ENCODE measurements around the gene CDK3.
"Not testable (repeated sequence)": the region's sequence is repeated elsewhere in the genome, so short reads cannot be mapped to it uniquely, and the experiment has no call there.

Gene CDK3

DNA sequence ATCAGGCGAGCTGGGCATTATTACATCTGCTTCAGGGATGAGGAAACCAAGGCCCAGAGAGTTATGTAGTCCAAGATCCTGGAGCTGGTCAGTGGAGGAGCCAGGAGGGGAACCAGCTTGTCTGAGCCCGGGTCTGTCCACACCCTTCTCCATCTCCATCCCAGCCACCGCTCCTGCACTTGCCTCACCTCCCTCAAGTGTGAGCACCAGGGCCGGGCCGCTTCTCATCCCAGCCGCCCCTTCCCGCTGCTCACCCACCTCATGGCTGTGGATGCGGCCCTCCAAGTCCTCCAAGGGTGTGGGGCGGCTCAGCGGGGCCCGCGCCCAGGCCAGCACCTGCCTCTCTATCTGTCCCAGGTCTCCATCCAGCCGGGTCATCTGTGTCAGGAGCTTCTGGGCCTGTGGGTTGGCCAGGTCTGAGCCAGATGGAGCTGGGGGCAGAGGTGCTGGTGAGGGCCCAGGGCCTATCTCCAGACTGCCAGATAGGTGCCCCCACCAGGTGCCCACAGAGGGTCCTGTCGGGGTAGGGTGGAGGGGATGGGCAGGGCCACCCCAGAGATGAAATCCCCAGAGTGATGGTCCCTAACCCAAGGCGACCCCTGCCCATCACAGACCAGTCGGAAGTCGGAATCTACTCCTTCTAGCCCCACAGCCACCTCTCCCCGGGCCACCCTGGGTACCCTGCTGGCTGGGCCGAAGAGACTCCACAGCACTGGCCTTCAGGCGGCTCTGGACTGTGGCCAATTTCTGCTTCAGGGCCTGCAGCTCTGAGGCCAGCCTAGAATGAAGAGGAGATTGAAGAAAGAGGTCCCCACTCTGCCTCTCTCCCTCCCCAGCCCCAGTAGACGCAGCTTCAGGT is 17.1 kb downstream of the CDK3 start:
- no peak for FAIRE-seq

DNA sequence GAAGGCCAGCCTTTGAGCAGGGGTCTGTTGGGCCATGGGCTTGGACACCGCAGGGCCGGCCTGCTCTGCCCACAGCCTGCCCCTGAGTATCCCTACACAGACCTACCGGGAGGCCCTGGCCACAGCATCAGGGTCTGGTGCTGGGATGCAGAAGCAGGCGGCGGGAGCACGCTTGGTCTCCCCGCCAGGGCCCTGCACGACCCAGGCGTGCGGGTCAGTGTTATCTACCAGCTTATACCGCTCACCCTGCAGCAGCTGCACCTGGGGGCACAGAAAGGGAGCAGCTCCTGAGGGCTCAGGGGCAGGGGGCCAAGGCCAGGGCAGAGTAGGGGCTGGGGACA is 17.7 kb downstream of the CDK3 start:
- FAIRE-seq: no peak

DNA sequence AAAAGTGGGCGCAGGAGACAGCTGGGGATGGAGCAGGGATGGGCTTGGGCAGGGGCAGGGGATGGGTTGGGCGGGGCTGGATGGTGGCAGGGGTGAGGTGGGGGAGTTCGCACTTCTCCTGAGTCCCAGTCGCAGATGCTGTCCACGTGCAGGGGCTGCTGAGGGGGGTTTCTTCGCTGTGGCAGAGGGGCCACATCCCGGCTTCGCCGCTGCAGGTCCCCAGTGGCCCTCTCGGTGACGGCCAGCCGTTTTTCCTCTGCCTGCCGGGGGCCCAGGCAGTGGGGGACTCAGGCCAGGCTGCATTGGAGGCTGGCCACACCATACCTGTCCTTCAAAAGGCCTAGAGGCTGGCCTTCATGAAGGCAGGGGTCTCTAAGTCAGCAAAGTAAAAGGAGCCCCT is 18.1 kb downstream of the CDK3 start:
- no peak for FAIRE-seq

DNA sequence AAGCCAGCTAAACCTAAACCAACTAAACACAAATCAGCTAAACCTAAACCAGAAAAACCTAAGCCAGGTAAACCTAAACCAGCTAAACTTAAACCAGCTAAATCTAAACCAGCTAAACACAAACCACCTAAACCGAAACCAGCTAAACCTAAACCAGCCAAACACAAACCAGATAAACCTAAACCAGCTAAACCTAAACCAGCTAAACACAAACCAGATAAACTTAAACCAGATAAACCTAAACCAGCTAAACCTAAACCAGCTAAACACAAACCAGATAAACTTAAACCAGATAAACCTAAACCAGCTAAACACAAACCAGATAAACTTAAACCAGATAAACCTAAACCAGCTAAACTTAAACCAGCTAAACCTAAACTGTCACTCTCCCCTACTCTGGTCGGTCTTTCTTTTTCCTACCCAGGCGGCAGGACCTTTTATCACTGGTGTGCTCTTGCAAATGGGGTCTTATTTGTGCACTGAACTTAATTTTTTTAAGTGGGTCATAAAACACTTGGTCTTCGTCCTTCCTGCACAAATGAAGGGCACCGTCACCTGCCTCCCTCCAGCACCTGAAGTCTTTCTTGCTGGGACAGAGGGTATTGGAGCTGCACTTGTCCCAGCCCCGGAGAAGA is 19.3 kb downstream of the CDK3 start:
- peak; percentile 87 for FAIRE-seq

DNA sequence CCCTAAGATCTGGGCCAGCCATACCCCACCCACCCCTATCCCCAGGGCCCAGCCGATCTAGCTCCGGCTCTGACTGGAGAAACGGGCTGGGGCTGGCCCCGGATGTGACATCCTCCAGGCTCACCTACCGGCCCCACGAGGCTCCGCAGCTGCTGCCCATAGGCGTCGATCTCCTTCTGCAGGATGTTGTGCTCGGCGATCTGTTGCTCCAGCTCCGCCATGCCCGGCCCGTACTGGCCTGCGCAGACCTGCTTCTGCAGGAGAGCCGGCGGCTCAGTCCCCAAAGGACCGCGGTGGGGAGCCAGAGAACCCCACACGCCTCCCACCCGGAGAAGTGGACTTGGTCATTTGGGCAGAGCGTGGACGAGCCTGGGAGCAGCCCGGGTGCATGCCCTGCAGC is 21.6 kb downstream of the CDK3 start:
- FAIRE-seq: no peak

DNA sequence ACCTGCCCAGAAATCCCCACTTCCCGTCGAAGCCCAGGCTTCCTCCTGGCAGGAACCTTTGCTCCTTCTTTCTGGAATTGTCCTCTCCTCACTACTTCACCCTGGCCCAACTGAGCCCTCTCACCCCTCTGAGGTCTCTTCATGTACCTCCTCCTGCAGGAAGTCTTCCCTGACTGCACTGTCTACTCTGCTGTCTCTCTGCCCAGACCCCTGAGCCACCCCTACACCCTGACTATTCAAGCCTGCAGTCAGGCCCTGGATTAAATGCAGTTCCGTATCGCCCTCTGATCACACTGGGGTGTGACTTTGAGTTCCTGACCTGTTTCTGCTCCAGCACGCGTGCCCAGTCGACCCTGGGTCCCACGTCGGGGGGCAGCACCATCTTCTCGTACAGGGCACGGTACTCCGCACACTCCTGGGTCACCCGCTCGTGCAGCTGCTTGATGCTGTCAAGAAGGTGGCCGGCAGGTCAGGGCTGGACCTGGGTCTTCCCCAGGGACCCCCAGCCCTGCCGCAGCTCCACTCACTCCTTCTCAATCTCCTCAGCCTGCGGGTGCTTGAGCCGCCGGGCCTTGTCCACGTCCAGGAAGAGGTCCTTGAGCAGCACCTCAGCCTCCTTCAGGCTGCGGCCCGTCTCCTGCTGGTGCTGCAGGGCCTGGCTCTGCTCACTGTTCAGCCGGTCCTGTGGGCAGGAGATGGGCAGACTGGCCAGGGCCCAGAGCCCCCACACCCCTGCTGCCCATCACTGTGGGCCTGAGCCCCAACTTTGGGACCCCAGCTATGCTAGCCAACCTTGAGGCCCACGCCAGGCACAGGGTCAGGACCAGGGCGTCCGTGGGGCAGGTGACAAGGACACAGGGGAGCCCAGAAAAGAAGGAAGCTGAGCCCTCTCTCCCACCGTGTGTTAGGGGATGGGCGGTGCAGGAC is 22.6 kb downstream of the CDK3 start:
- FAIRE-seq: no peak

DNA sequence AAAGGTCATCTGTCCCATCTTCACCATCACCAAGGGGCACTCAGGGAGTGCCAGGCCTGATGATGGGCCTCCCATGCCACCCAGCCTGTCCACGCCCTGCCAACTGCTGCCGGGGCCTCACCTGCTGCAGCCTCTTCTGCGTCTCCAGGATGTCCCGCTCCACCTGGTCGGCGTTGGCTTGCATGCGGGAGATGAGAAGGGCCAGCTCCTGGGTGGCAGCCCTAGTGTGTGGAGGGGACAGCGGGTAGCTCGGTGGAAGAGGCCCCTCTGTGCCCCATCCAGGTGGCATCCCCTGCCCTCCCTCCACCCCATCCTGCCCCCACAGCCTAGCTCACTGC is 23.2 kb downstream of the CDK3 start:
- no peak for FAIRE-seq

DNA sequence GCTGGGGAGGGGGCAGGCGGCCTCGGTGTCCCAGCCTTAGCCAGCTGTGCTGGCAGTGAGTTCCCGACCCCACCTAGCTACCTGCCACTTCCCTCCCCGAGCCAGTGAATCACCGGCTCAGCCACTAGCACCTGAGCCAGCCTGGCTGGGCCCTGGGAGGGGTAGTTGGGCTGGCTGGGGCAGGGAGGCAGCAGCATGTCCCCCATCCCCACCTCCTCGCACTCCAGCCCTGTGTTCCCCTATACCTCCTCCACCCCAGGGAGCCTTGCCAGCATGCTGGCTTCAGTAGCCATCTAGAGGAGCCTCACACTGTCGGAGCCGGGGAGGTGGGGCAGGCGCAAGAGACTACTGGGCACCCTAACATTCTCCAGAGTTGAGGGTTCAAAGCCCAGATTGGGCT is 23.7 kb downstream of the CDK3 start:
- no peak for FAIRE-seq

DNA sequence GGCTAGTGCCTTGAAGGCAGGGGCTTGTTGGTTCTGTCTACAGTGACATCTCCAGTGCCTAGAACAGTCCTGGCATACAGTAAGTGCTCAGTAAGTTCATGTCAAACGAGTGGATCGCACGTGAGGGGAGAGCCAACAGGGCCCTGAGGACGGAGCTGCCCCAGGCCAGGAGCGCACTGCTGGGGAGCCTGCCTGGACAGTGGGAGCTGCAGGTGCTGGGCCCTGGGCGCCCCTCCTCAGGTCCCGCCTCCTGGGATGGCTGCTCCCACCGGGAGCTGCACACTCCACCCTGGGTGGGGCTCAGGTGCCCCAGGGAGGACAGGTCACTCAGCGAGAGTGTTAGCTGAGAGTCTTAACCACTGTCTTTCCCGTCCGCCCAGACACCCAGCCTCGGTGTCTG is 24.6 kb downstream of the CDK3 start:
- no peak for FAIRE-seq

DNA sequence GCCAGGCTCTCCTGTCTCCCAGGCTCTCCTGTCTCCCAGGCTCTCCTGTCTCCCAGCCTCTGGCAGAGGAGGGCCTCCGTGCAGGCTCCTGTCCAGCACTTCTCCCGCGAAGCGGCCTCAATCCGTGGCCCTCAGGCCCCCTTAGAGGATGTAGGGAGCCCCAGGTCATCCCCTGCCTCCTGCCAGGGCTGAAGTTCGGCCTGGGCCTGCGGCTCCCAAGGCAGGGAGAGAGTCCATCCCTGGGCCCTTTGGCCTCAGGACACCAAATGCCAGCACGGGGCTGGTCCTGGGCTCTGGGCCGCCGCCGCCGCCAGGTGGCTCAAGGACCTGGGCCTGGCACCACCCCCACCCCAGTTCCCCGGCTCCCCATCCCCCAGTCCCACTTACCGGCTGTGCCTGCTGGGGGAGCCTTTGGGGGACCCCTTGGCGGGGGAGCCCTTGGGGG is 26.1 kb downstream of the CDK3 start:
- no peak for FAIRE-seq

DNA sequence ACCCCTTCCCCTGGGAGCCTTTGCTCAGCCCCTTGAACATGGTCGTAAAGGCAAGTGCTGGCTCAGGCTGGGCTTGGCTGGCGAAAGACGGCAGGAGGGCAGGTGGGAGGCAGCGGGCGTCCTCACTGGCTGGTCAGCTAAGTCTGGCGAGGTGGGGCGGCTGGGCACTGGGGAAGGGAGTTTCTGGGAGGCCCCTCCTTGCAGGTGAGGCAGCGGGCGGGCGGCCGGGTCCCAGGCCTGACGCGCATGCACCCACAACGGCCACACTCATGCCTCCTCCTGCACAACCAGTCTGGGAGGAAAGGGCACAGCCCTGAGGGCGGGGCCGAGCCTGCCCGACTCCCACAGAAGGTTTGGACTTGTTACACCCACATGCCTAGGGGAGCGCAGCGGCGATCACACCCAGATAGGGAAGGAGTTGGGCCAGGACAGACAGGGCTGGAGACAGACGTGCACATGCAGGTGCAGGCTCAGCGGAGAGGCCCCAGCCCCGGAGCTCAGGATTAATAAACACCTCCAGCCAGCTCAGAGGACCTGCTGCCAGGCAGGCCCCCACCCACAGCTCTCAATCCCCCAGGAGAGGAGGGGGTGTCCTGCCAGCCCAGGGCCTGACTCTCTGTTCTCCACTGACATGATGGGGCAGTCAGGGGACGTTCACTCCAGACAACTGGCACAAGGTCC is 26.6 kb downstream of the CDK3 start, which contains the start of gene EVPL:
Gene EVPL (minus strand): TSS at position 148 of the 681 bp plus-strand sequence. CDS start 108 bp downstream, at position 40.
- FAIRE-seq: no peak

DNA sequence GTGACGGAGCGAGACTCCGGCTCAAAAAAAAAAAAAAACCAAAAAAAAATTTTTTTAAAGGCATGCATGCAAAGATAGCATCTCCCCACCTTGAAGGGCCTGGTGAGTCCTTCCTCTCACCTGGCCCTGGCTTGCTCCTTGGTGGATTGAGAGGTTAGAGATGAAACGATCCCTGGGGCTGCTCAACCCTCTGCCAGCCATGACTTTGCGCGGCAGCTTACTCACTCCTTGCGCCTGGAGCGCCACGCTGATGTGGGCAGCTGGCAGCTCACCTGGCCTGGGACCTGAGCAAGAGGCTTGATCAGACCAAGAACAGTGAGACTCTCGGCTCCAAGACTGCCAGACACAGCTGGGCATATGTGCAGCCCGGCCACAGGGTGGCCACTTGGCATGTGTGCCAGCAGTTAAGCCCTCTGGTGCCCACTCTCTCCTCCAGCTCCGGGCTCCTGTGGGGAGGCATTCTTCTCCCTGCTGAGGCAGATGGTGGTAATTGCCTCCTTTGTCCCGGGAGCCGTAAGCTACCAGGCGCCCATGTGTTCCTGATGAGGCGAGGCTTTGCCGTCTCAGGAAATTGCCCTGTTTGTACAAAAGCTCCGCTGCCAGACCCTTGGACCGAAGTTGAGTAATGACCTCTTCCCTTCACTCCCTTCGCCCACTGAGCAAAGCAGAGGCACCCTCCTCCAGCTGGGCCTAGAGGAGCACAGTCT is 31.6 kb downstream of the CDK3 start:
- no peak for FAIRE-seq

DNA sequence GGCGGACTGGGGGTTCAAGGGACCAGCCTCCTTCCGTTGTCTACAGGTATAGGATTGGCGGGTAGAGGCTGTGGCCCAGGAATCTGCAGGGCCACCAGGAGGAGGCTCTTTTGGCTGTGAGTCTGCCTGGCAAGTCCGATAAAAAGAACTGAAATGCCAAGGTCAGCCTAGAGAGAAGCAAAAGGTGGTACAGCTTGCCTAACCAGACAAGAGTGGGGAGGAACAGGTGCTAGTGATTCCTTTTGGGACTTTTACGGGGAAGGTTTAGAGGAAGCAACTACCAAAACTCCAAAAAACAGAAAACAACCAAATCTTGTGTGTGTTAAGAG is 32.1 kb downstream of the CDK3 start:
- FAIRE-seq: no peak

DNA sequence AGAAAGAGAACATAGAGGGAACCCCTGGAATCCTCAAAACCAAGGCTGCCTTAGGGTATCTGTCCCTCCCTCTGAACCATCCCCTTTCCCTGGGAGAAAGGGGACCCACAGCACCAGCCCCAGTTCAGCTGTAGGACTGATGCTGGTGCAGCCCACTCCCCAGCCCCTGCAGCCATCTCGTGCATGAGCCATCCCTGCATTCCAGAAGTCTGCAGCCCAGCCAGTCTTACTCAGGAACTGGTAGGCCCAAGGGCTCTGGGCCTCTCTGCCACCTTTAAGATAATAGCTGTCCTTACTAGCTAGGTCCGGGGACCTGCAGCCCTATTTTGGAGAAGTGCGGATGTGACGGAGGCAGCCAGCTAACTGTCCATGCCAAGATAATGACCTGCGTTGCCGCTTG is 32.5 kb downstream of the CDK3 start:
- no peak for FAIRE-seq

DNA sequence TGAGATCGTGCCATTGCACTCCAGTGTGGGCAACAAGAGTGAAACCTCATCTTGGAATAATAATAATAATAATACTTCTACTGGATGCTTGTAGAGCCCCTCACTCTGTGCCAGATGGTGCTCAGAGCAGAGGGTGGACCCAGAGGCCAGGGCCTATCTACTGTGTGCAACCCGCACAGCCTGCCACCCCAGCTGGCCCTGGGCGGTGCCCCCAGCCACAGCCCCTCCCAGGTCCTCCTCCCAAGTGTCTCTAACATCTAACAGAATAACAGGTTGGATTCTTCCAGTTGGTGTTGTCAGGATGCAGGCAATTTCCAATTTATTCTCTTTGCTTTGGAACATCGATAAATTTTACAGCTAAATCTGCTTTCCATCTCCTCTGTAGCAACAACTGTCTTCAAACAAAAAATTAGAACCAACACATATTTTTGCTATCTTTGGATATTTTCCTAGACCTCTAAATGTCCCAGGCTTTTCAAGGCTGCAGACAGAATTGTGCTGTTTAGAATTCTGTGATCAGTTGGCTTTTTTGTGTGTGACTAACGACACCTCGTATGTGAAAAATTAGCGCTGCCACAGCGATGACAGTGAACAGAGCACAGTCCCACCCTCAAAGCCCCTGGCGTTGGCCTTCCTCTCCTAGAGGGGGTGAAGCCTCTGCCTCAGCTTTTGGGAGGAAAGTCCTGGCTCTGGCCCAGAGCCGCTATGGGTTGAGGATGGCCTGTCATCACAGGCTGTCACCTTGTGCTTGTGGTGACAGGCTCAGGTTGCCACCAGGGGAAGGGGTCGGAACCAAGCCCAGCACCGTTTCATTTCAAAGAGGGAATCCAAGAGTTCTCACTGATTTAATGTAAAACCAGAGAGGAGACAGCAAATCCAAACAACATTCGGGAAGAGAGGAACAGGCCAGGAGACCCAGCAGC is 34.0 kb downstream of the CDK3 start:
- no peak for FAIRE-seq

DNA sequence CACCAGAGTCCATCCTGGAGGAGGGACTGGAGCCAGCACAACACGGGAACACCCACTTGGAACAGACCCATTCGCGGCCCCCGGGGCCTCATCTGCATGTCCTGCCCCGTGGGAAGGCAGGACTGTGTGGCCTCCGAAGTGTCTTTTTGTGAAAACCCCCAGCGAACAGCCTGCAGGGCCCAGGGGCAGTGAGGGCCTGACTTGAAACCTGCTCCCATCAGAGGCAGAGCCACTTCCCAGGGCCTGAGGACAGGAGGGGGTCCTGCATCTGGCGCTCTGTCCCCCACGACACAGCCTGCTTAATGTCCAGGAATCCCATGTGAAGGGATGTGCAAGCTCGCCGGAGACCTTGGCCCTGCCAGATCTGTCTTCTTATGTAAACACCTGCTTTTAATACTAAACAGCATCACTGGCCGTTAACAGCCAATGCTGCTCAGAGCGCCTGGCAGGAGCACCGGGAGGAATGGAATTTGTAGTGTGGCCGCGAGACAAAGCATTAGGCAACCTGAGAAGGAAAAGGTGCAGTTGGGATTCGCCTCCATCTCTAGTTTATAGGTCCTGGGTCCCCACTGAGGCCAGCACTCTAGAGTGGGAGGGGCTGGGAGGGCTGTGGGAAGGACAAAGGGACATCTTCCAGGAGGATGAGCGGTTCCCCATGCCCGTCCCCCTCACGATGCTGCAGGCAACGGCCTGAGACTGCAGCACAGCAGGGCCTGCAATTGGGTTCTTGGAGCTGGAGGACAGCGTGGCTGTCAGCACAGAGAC is 36.0 kb downstream of the CDK3 start:
- FAIRE-seq: no peak

DNA sequence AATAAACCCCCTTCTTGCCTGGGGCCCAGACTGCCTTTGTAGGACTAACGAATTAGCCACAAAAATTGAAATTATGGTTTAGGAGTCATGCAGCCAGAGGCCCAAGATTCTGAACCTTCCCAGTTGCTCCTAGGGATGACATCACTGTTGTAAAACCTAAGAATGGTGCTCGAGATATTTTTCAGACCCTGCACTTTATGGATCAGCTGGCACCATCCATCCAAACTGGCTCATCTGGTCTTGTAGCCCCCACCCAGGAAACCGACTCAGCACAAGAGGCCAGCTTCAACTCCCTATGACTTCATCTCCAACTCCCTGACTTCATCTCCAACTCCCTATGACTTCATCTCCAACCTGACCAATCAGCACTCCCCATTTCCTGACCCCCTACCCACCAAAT is 37.4 kb downstream of the CDK3 start:
- FAIRE-seq: no peak

DNA sequence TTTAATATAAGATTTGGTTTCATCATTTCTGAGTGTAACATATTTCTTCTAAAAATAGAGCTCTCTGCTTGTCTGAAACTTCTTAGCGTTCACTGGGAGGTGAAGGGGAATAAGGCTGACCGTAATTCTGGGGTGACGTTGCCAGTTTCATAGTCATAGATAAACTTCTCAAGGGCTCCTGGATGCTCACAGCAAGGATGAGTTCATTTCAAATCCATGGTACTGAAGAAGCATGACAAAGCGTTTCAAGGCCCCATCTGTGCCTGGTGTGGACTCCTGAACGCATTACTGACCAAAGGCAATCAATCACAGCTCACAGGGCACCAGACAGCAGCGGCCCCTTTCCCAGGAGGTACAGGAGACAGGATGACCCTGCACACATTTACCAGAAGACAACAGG is 38.5 kb downstream of the CDK3 start:
- no peak for FAIRE-seq

DNA sequence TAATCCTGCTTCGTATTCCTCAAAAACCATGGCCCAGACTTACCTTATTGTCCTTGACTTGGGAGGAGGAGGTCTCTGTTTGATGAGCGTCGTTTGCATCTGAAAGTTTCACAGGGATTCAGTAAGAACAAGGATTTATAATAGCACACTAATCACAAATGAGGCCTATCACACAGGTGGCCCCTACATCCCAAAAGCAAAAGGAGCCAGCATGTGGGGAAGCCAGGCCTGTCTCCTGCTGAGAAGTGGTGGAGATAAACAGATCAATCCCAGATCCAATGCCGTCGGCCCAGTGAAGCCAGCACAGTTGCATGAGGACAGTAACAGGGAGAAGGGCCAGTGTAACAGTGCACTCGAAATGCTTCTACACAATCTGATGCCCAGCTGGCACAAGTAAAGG is 39.7 kb downstream of the CDK3 start:
- FAIRE-seq: no peak

DNA sequence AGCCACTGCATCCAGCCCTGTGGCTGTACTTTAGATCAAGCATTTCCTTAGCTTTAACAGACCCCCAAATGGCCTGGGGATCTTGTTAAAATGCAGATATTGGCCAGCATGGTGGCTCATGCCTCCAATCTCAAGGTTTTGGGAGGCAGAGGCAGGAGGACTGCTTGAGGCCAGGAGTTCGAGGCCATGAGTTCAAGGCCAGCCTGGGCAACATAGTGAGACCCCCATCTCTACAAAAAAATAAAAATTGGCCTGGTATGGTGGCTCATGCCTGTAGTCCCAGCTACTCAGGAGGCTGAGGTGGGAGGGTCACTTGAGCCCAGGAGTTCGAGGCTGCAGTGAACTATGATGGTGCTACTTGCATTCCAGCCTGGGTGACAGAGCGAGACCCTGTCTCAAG is 42.2 kb downstream of the CDK3 start:
- FAIRE-seq: not testable (repeated sequence)
